Hematopoietic multipotent progenitor cell treated with erythropoietin and hydrocortisone succinate and interleukin-3 and kit ligand, for 4 days (in vitro differentiated cells): ENCODE data around the gene SRSF5.
"Not testable (repeated sequence)": the region's sequence is repeated elsewhere in the genome, so short reads cannot be mapped to it uniquely, and the experiment has no call there.

ENCODE experiments used
- DNase-seq: peaks from one replicate; pipeline ENCODE4 v3.0.0-alpha.2; 2015

SRSF5 gene

GRCh38 chr14:69811227-69811867, 44.4 kb downstream of the SRSF5 start:
- DNase-seq = no peak

- no peak for DNase-seq
Measured at GRCh38 chr14:69811868-69812252, 44.9 kb downstream of the SRSF5 start.

GRCh38 chr14:69812711-69813110, 45.8 kb downstream of the SRSF5 start:
- peak; percentile 29 for DNase-seq

- DNase-seq = not testable (repeated sequence)
Measured at GRCh38 chr14:69813346-69813745, 46.4 kb downstream of the SRSF5 start.

GRCh38 chr14:69814397-69814796, 47.5 kb downstream of the SRSF5 start:
- no peak for DNase-seq

GRCh38 chr14:69815556-69815955, 48.6 kb downstream of the SRSF5 start:
- no peak for DNase-seq

GRCh38 chr14:69816216-69816615, 49.3 kb downstream of the SRSF5 start:
- DNase-seq = no peak

- peak; percentile 85 for DNase-seq
Measured at GRCh38 chr14:69818758-69819191, 51.8 kb downstream of the SRSF5 start.

- DNase-seq = no peak
Measured at GRCh38 chr14:69819607-69820006, 52.7 kb downstream of the SRSF5 start.

- no peak for DNase-seq
Measured at GRCh38 chr14:69820991-69821390, 54.0 kb downstream of the SRSF5 start.
